DOHH2 (cell line): Measurements from ENCODE around the gene SLC35A2.

Source experiments
- H3F3A ChIP-seq: fragments of 200-600 bp; sonication (generic), shearing (Covaris generic); 2 replicates; pipeline ENCODE4 v1.6.0; 2016; ENCODE audit warnings: antibody characterized with exemption, mild to moderate bottlenecking; ENCODE audit not compliant: control insufficient read depth, insufficient read depth
- H3K27ac ChIP-seq: fragments of 200-600 bp; sonication (generic); 2 replicates; pipeline ENCODE4 v1.5.1; 2014; ENCODE audit warnings: low read depth, mild to moderate bottlenecking, low read length, moderate library complexity
- H3K27me3 ChIP-seq: fragments of 200-600 bp; sonication (generic); 2 replicates; pipeline ENCODE4 v1.6.1; 2014; ENCODE audit warnings: mild to moderate bottlenecking, low read length, mixed read lengths; ENCODE audit not compliant: control insufficient read depth
- H3K36me3 ChIP-seq: fragments of 200-600 bp; sonication (generic); 2 replicates; pipeline ENCODE4 v1.6.1; 2014; ENCODE audit warnings: mild to moderate bottlenecking, low read length, moderate library complexity, mixed read lengths; ENCODE audit not compliant: control insufficient read depth
- H3K4me1 ChIP-seq: fragments of 200-600 bp; sonication (generic); 2 replicates; pipeline ENCODE4 v1.6.1; 2014; ENCODE audit warnings: mild to moderate bottlenecking, low read length, mixed read lengths; ENCODE audit not compliant: control insufficient read depth
- H3K4me2 ChIP-seq: fragments of 200-600 bp; sonication (generic); 2 replicates; pipeline ENCODE4 v1.6.0; 2014; ENCODE audit warnings: mild to moderate bottlenecking, low read length, moderate library complexity
- H3K4me3 ChIP-seq: fragments of 200-600 bp; sonication (generic); 2 replicates; pipeline ENCODE4 v1.5.1; 2014; ENCODE audit warnings: mild to moderate bottlenecking, low read length, mixed read lengths
- H3K79me2 ChIP-seq: fragments of 200-600 bp; sonication (generic); 2 replicates; pipeline ENCODE4 v1.6.1; 2014; ENCODE audit warnings: mild to moderate bottlenecking, low read length, mixed read lengths; ENCODE audit not compliant: control insufficient read depth
- H3K9me2 ChIP-seq: fragments of 200-600 bp; sonication (generic); replicated peaks from 2 replicates; pipeline ENCODE4 v1.6.1; 2014; ENCODE audit warnings: mild to moderate bottlenecking, low read length, mixed read lengths; ENCODE audit not compliant: control insufficient read depth
- H3K9me3 ChIP-seq: fragments of 200-600 bp; sonication (generic); 2 replicates; pipeline ENCODE4 v1.6.1; 2014; ENCODE audit warnings: antibody characterized with exemption, low read length, mixed read lengths; ENCODE audit not compliant: control insufficient read depth, insufficient read depth
- H4K20me1 ChIP-seq: fragments of 200-600 bp; sonication (generic); 2 replicates; pipeline ENCODE4 v1.6.0; 2014; ENCODE audit warnings: low read depth, mild to moderate bottlenecking, antibody characterized with exemption, low read length, moderate library complexity; ENCODE audit not compliant: control insufficient read depth, insufficient read depth
- CTCF ChIP-seq: fragments of 200-600 bp; sonication (generic); IDR thresholded peaks from one replicate; pipeline ENCODE4 v1.5.1; 2014; ENCODE audit warnings: antibody characterized with exemption, mild to moderate bottlenecking, low read depth, low read length; ENCODE audit not compliant: poor library complexity, severe bottlenecking
- EZH2phosphoT487 ChIP-seq: fragments of 200-600 bp; sonication (generic); IDR thresholded peaks from 2 replicates; pipeline ENCODE4 v1.6.1; 2017; ENCODE audit warnings: borderline replicate concordance, mild to moderate bottlenecking, antibody characterized with exemption, low read length, moderate library complexity, mixed read lengths

Gene SLC35A2

DNA sequence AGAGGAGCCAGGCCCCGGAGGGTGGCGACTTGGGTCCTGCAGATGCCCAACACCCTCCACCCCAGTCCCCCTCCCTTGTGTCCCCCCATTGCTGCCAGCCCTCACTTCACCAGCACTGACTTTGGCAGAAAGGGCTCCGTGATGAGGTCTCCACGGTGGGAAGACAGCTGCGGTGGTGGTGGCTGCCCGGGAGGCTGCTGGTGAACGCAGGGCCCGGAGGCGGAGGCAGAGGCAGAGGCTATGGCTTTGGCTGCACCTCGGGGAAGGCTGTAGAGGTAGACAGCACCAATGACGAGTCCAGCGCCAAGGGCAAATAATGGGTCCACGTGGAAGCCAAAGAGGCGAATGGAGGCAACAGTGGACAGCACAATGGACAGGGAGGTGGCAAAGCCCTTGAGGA lies 6.8 kb downstream of the SLC35A2 start:
- no peaks in the 10 kb centered on the region for H3K9me3 ChIP-seq
- H3K9me2 ChIP-seq, result no peaks in the 10 kb centered on the region
- no peaks in the 10 kb centered on the region for H3K27me3 ChIP-seq
- no peaks in the 10 kb centered on the region for H4K20me1 ChIP-seq
- H3K4me2 ChIP-seq, result no peak overlapping the region
- TF ChIP-seq CTCF (no peak), EZH2phosphoT487 (no peak)
- H3K27ac ChIP-seq, result no peak overlapping the region
- H3F3A ChIP-seq, result no peaks in the 10 kb centered on the region
- peaks cover 11% of the 10 kb centered on the region for H3K79me2 ChIP-seq
- no peaks in the 10 kb centered on the region; the same call in 1 of the 2 replicates for H3K4me1 ChIP-seq
- no peak overlapping the region for H3K4me3 ChIP-seq
- peaks cover 23% of the 10 kb centered on the region for H3K36me3 ChIP-seq

- Histone ChIP-seq H3K4me3 (no peak overlapping the region), H3K4me2 (no peak overlapping the region), H3K36me3 (peaks cover 26% of the 10 kb centered on the region), H3K4me1 (peaks cover 4% of the 10 kb centered on the region), H3K79me2 (peaks cover 12% of the 10 kb centered on the region), H3K9me3 (no peaks in the 10 kb centered on the region), H3K27ac (no peak overlapping the region), H3K9me2 (no peaks in the 10 kb centered on the region), H3F3A (no peaks in the 10 kb centered on the region), H4K20me1 (no peaks in the 10 kb centered on the region), H3K27me3 (no peaks in the 10 kb centered on the region)
- no peak for TF ChIP-seq EZH2phosphoT487
- no peak for TF ChIP-seq CTCF
These were observed 7.3 kb downstream of the SLC35A2 start for GRCh38 chrX:48904180-48904579.

- H3K4me3 ChIP-seq, result no peak overlapping the region
- H3K4me2 ChIP-seq, result no peak overlapping the region
- no peaks in the 10 kb centered on the region for H3K9me2 ChIP-seq
- no peaks in the 10 kb centered on the region for H3F3A ChIP-seq
- no peaks in the 10 kb centered on the region for H3K9me3 ChIP-seq
- TF ChIP-seq CTCF (no peak), EZH2phosphoT487 (no peak)
- peaks cover 21% of the 10 kb centered on the region for H3K79me2 ChIP-seq
- no peaks in the 10 kb centered on the region for H4K20me1 ChIP-seq
- peaks cover 26% of the 10 kb centered on the region for H3K36me3 ChIP-seq
- no peak overlapping the region for H3K27ac ChIP-seq
- H3K27me3 ChIP-seq, result no peaks in the 10 kb centered on the region
- H3K4me1 ChIP-seq, result peaks cover 8% of the 10 kb centered on the region
These were observed 8.2 kb downstream of the SLC35A2 start for GRCh38 chrX:48903290-48903689.

GRCh38 chrX:48902776-48903175 lies 8.7 kb downstream of the SLC35A2 start:
- Histone ChIP-seq H3K79me2 (peaks cover 23% of the 10 kb centered on the region), H3K27me3 (no peaks in the 10 kb centered on the region), H4K20me1 (no peaks in the 10 kb centered on the region), H3K4me2 (no peak overlapping the region), H3K9me3 (no peaks in the 10 kb centered on the region), H3K27ac (no peak overlapping the region), H3K36me3 (peaks cover 26% of the 10 kb centered on the region), H3F3A (no peaks in the 10 kb centered on the region), H3K4me3 (no peak overlapping the region), H3K4me1 (peaks cover 8% of the 10 kb centered on the region), H3K9me2 (no peaks in the 10 kb centered on the region)
- no peak for TF ChIP-seq CTCF
- no peak for TF ChIP-seq EZH2phosphoT487
